Inflammatory macrophage (primary cell): ENCODE data around the gene KCNAB1.

Experiments
- DNase-seq, 2 donors: peaks; one replicate each; pipeline ENCODE4 v3.0.0-alpha.2; 2020 to 2022

Gene KCNAB1

DNA sequence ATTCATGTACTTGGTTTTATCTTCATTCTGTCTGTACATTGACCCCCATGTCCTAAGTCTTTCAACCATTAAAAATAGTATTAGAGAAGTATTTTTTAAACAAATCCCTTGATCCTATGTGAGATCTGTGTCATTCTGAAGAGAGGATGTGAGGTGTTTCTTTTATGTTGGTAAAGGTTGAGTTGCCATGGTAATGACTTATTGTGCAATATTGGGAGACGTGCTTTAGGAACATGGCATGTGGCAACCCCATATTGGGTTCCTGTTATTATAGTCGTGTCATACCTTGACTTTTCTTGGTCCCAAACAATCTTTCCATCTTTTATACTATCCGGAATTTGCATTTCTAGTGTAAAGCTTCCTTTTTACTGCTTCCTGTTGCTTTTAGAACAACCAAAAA, 203.1 kb downstream of the KCNAB1 start:
- peak in 1 of 2 donors; percentile 16 for DNase-seq

DNA sequence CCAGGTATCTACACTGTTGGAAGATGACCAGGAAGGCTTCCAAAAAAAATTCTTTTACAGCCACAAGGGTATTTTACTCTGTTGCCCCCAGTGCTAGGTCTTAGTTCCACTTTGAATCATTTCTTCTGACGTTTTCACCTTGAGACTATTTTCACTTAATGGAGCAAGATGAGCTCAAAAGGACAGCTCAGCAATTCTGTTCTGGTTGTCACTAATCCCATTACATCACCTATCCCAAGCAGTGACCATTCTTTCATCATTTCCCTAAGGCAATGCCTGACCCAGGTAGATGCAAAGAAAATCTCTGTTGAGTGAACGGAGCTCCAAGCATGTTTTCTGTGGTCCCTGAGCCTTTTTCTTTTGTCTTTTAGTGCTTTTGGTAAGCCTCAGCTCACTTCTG, 210.0 kb downstream of the KCNAB1 start:
- DNase-seq: no peak

DNA sequence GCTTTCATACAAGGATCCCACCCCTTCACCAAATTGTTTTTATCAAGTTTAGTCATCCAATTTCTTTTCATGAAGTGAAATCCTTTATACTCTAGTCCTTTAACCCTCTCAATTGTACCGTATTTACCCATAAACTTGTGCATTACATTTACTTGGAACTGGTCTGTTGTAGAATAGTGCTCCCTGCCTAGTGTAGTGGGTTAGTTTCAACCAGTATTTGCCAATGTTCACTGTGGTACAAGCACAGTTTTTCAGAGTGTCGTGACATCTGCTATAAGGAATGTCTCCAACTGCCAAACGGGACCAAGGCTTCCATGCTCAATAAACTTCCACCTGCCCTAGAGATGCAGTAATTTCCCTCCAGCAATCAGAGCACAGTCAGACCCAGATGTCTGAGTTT, 211.9 kb downstream of the KCNAB1 start:
- DNase-seq: no peak

DNA sequence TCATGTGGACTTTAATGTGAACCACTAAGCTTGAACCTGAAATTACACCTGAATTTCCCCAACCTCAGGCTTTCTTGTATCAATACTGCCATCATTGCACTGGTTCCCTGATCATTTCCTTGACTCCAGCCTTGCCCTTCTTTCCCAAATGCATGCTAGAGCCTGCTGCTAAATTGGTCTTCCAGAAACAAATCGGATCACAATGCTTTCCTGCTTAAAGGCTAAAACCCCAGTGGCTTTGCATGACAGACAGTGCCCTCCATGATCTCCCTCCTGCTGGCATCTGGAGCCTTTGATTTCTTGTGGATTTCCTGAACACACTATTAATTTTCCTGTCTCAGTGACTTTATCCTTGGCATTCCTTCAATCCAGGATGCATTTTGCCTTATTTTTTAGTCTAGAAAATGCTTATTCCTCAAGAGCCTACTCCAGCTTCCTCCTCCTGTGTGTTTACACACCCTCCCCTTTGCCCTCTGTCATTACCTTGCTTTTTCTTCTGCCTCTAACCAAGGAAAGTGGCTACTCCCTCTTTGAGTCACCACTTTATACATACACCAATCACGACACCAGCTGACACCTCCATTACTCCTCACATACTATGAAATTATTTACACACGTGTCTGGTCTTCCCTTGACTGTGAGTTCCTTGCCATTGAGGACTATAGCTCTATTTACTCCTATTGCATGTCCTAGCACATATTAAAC, 214.6 kb downstream of the KCNAB1 start:
- no peak for DNase-seq

DNA sequence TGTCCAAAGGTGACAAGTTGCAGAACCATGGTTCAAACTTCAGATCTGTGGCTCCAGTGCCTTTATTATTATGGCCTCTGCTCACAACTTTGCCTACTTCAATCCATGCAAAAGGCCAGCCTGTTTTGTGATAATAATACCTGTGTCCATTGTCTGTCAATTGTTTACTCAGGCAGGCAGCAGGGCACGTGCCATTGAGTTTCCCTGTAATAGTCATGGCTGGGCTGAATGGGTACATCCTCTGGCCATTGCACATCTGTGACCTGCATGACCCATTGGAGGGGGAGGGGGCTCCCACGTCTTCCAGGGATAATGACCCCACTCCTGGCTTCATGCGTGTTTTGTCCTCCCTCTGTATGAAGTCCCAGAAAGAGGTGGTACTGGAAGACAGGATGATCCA, 219.1 kb downstream of the KCNAB1 start:
- DNase-seq: no peak

DNA sequence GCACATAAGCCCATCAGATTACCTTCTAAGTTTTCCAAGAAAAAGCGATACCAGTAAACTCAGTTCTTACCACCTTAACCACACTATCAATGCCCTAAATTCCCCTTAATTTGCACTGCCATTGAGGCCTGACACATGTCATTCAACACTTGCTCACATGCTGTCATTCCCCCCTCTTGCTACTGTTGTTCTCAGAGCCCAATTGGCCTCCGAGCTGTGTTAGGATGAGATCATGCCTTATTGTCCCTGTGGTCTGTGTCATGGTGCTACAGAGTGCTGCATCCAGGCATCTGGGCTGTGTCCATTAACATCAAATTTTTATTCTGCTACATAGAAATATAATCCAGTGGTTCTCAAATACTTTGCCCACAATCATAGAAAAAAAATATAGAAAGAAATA, 221.0 kb downstream of the KCNAB1 start:
- DNase-seq: no peak

DNA sequence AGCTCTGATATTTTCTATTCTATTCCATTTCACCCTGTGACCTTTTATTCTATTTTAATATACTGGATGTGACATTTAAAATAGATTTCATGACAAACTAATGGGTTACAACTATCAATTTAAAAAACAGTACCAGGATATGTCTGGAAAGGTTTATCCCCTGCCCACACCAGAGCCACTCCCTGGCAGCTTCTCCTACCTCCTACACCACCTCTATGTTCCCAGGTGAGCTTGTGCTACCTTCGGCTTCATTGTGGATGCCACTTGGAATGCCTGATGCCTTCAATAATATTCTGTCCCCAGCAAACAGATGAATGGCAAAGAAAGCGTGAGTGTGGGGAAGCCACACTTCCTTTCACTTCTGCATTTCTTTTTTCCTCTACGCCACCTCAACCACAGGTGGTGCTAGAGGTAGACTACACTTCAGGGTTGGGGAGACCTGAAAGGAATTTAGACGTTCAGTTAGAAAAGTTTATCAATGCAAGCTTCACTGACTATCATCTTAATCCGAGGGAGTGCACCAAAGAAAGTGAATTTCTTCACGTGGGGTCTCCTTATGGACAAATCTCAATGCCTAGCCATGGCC, 221.5 kb downstream of the KCNAB1 start:
- no peak for DNase-seq

DNA sequence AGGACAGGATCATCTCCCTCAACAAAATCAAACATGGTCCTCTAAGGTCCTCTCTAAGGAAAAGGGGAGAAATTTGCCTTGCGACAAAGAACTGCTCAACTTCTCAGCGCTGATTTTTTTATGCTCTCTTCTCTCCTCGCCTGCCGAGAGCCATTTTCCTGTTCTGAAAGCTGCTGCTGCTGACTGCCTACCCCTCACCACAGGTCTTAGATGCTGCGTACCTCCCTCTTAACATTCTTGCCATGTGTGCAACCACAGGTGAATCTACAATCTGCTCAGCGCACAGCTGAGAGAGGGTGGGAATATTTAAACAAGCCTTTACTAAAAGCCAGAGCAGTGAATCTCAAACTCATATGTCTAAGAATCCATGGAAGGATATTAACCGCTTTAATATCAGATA, 223.8 kb downstream of the KCNAB1 start:
- no peak for DNase-seq

DNA sequence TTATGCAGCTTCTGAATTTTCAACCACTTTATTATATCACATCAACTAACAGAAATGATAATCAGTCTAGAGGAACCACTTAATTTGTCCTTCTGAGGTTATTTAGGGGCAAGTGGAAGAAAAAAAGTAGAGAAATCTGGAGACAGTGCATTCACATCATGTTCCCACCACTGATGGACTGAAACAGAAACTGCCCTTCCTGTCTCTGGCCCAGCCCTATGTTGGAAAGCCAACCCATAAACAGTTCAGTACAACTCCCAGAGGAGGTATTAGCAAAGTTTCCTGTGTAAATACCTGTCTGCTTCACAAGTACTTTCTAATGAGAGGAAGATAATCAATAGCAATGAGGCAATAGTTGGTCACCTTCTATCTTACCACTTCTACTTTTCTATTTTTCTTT, 228.7 kb downstream of the KCNAB1 start:
- DNase-seq: no peak

DNA sequence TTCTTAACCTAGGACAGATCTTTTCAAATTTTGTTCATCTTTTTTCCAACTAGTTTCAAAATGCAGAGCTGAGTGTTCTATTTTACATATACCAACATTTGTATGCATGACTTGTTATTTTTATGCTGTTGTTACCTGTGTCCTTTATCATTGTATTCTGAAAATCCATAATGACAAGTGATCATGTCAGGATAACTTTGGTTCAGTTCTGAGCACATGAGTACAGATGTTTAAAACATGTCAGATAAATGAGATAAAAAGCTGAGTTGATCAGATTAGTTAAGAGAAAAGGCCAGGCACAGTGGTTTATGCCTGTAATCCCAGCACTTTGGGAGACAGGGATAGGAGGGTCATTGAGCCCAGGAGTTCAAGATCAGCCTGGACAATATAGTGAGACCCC, 229.6 kb downstream of the KCNAB1 start:
- no peak for DNase-seq

DNA sequence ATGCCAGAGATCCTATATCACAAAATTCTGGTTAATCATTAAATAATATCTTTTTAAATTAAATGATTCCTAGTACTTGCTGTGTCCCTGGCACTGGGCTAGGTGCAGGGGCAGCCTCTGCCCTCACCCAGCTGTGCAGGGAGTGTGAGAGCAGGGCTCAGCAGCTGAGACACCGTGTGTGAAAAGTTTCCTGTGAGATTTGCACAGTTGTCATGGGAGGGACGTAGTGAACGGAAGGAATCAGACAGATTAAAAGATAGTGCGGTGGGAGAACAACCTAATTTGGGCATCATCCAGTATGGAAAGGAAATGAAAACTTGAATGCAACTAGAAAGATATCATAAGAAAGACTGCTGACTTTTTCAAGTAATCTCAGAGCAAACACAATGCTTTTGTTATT, 230.4 kb downstream of the KCNAB1 start:
- no peak for DNase-seq

DNA sequence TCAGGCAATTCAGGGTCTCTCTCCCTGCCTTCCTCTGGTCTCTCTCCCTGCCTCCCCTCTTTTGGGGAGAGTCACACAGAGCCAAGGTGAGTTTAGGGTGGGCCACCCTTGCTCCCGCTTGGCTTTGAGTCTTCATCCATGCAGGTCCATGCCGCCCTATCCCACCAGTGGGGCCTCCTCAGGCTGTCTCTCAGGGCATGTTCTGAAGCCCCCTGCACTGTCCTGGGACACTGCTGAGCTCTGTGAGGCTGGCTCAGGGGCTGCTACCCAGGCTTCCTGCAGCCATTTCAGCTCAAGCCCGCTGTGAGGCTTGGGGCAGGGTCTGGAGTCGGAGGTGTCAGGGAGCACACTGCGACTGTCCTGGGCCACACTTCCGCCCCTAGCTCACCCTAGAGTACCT, 231.4 kb downstream of the KCNAB1 start:
- DNase-seq: no peak

DNA sequence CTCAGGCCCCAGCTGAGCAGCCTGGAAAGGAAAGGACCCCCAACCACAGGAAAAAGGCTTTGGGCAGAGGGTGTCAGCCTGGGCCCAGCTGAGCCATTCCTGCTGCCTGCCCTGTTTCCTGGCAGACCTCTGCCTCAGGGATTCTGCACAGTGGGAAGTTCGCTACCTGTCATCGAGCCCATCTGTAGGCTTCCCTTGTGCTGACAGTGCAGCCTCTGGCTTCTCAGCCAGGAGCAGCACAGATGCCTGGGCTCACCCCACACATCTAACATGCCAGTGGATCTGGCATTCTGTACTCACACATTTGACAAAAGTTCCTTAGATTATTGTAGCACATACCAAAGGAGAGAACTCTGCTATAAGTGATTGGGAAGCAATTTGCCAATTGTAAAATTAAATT, 232.3 kb downstream of the KCNAB1 start:
- no peak for DNase-seq

DNA sequence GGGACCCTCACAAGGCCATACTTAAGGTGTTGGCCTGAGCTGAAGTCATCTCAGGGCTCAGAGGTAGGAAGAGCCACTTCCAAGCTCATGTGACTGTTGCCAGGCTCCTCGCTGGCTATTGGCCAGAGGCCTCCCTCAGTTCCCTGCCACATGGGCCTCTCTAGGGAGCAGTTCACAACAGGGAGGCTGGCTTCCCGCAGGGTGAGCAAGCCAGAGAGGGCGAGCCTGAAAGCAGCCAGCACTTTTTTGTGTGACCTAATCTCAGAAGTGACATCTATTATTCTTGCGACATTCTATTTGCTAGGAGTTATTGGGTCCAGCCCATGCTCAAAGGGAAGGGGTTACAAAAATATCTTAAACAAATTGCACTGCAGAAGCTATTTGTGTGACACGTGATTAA, 233.2 kb downstream of the KCNAB1 start:
- no peak for DNase-seq

DNA sequence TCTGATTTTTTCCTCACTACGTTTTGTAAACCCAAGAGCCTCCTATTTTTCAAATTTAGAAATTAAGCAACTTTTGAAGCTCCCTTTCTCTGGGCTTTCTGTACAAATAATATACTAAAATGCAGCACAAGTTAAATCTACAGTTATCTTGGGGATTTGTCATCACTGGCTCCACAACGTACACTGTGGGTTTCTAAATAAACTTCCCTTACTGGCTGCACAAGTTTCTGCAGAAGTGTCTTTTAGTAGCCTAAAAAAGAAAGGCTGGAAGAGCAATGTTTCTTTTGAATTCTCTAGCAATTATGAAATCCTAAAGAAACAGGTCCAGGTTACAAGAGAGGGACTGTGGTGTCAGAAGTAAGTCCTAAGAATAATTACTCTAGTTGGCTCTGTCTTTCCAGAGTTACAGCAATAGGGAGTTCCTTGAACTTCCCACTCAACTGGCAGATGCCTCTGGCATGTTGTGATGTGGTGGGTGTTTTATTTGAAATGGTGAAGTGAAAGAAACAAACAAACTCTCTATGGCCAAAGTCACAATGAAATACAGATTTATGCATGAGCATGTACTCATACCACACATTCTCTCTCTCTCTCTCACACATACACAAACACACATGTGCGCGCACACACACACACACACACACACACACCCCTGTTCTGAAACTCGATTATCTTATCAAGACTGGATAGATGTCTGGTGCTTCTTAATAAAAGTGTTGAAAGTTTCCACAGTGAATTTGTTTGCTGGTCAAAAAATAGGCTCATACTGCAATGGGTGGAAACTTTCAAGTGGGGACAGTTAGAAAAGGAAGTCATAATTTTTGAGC, 236.4 kb downstream of the KCNAB1 start:
- DNase-seq: peak; percentile 57 to 58

DNA sequence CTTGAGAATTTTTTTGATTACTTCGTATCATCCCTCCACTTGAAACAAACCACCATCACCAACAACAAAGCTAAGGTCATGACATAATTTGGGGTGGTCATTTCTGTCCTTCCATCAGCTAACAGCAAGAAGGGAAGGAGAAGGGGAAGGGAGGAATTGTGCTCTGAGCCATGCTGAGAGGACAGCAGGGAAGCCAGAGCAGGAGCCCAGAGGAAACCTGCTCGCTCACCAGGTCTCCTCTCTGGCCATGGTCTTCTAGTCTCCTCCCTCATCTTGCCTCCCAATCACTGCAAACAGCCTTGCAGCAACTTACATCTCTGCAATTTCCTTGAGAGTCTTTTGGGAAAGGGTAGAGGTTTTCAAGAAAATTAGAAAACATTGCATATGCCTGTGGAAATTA, 237.9 kb downstream of the KCNAB1 start:
- DNase-seq: no peak

DNA sequence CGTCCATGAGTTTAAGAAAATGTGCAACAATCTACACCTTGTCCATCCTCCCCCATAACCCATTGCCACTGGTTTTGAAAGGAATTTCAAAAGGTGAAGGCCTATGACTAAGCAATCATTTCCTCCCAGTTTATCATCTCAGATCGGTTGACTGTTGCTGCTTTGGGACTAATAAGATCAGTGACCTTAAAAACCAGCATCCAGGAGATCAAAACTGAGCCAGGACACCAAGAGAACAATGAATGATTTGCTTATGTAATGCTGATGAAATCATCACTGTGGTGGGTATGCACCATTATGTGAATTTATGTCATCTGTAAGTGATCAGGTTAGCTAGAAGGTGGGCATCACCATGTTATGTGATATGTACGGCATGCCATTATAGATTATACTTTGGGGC, 239.0 kb downstream of the KCNAB1 start:
- no peak for DNase-seq

DNA sequence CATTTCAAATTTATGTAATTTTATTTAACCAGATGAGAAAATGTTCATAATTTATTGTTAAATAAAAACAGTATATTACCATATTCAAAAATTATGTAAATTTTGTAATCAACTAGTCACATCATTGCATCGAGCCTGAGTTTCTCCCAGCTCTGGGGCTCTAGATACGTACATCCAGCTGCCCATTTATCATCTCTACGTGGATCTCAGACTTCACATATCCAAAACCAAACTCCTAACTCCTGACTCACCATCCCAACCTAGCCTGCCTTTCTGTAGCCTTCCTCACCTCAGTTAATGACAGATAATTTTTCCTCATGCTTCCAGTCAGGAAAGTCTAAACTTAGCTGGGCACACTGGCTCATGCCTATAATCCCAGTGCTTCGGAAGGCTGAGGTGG, 239.7 kb downstream of the KCNAB1 start:
- DNase-seq: no peak

DNA sequence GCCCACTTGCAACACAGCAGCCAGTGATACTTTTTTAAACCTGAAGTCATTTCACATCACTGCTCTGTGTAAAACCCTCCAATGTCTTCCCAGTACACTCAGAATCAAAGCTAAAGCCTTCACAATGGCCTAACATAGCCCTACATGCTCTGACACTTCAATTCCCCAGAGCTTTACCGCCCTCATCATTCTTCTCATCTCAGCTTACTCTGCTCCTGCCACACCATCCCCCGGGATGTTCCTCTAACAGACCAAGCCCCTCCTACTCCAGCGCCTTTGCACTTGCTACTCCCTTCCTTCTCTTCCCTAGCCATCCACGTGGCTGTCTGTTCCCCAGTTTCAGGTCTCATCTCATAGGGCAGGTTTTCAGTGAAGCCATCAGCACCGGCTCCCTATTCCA, 240.6 kb downstream of the KCNAB1 start:
- DNase-seq: no peak

DNA sequence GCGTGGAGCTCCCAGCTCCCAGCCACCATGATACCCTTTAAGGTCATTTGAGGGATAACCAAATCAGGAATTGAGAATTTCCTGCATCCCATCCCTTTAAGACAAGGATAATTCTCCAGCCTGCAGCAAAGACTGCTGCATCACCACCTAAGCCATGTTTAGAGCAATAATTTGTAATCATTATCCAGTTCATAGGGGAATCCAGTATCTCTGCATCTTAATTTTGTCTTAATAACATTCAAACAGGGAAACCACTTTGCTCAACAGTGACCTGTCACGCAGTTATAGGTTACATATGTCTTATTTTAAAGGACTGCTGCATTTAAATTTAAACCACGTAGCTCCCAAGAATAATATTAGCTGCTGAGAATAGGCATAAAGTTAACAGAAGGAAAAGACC, 246.2 kb downstream of the KCNAB1 start:
- DNase-seq: no peak

DNA sequence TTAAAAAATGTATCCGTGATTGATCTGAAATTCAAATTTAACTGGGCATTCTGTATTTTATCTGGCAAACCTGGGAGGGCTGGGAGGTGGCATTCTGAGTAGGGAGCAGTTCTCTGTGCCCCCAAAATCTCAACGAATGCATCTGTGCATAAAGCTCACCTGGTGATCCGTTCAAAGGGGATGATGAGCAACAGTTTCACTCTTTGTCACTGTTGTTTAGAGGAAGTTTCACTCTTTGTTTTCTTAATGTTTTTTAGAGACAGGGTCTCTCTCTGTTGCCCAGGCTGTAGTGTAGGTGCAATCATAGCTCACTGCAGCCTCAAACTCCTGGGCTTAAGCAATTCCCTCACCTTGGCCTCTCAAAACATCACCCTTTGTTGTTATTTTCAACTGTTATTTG, 247.8 kb downstream of the KCNAB1 start:
- DNase-seq: no peak

DNA sequence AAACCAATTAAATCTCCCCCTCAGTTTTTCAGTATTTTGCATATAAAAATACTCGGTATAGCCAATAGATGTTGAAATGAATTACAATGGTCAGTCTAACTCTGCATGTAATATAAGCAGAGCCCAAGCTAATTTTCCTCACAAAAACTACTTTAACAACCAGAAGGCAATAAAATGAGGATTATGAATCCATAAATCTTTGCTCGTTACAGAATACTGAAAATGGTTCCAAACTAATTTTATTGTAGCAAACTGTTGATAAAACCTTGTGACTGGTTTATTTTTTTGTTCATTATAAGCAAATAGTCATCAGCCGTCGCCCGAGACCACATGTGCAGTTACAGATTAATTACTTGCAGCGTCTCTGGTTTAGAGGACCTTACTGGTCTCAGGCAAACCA, 251.3 kb downstream of the KCNAB1 start:
- DNase-seq: no peak

DNA sequence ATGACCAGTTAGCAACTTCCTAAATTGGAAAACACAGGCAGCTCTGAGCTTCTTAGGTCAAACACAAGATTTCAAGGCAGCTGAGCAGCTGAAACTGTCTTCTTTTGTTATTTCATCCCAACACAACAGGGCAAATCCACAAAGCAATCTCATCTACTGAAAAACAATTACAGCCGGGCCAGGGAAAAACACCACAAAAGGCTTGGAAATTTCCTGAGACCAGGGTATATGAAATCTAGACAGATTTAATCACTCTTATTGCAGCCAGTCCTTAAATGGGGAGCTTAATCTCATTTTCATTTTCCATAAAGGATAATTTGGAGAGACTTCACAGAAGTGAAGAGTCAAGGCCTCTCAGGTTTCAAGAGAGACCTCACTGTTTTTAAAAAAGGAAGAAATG, 252.7 kb downstream of the KCNAB1 start:
- DNase-seq: no peak

DNA sequence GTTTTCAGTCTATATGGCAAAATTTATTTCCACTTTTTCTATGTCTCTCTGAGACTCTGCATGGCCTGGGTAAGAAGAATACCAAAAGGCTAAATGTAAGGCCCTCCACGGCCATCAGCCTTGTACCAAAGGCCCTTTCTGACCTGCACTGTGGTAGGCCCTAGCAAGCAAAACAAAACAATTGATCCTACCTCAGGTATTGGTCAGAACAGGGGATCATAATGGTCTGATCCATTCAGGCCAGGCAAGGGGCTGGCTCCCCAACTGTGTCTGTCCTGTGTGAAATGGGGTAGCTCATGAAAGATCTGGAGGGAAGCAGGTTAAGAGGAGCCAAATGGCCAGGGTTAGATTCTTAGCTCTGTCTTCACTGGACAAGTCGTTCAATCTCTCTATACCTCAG, 253.3 kb downstream of the KCNAB1 start:
- no peak for DNase-seq
